Measurements from ENCODE around the gene RGS6.

RGS6 gene

DNA sequence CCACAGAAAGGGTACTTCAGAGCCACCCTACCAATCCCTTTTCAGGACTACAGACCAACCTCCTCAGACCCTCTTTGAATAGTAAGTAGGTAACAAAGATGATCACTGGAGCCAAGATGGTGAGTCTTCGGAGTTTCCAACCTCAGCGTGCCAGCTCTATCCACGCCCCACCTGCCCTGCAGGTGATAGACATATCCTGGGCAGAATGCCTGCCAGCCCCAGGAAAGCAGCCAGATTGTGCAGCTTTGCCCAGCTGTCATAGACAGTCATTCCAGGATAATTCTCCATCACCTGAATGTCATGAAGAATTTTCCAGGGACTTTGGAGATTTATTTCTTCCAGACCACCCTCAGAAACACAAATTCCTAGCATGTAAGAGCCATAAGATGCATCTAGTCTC, 434.4 kb downstream of the RGS6 start:
- H3K9me3 ChIP-seq (ENCODE audit: control insufficient read depth in 1 of 2, low read length in 2 of 2): peaks cover 0 to 5% of the 10 kb centered on the region in 2 donors
- H3K4me3 ChIP-seq (ENCODE audit: low read depth in 1 of 2, low read length in 2 of 2): no peak overlapping the region
- no peak overlapping the region for H3K9ac ChIP-seq (ENCODE audit: low read depth in 1 of 2, low read length in 2 of 2)
- H3K4me1 ChIP-seq (ENCODE audit: control insufficient read depth in 1 of 2, insufficient read depth in 2 of 2, low read length in 2 of 2): no peaks in the 10 kb centered on the region
- no peaks in the 10 kb centered on the region for H3K27me3 ChIP-seq (ENCODE audit: control insufficient read depth in 1 of 2, insufficient read depth in 2 of 2, low read length in 2 of 2)
- no peak overlapping the region for H3K27ac ChIP-seq (ENCODE audit: low read depth, low read length)
- no peaks in the 10 kb centered on the region for H3K36me3 ChIP-seq (ENCODE audit: control insufficient read depth in 1 of 2, insufficient read depth in 2 of 2, low read length in 2 of 2)

DNA sequence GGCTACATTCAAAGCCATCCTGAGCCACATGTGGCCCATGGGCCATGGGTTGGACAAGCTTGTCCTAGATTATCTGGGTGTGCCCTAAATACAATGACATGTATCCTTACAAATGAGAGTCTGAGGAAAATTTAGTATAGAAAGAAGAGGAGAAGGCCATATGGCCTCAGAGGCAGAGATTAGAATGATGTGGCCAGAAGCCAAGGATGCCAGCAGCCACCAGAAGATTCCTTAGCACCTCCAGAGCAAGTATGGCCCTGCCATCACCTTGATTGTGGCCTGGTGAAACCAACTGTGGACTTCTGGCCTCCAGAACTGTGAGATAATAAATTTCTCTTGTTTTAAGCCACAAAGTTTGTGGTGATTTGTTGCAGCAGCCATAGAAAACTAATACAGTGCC, 436.9 kb downstream of the RGS6 start:
- H3K4me3 ChIP-seq (ENCODE audit: low read depth in 1 of 2, low read length in 2 of 2): no peak overlapping the region
- H3K9ac ChIP-seq (ENCODE audit: low read depth in 1 of 2, low read length in 2 of 2): no peak overlapping the region
- no peak overlapping the region for H3K27ac ChIP-seq (ENCODE audit: low read depth, low read length)

GRCh38 chr14:72377016-72377415, 444.8 kb downstream of the RGS6 start:
- H3K4me1 ChIP-seq (ENCODE audit: control insufficient read depth in 1 of 2, insufficient read depth in 2 of 2, low read length in 2 of 2): no peaks in the 10 kb centered on the region
- no peak overlapping the region for H3K4me3 ChIP-seq (ENCODE audit: low read depth in 1 of 2, low read length in 2 of 2)

More for the DNA sequence above, 436.9 kb downstream of the RGS6 start:
- no peaks in the 10 kb centered on the region for H3K27me3 ChIP-seq (ENCODE audit: control insufficient read depth in 1 of 2, insufficient read depth in 2 of 2, low read length in 2 of 2)
- peaks cover 0 to 5% of the 10 kb centered on the region in 2 donors for H3K9me3 ChIP-seq (ENCODE audit: control insufficient read depth in 1 of 2, low read length in 2 of 2)
- H3K4me1 ChIP-seq (ENCODE audit: control insufficient read depth in 1 of 2, insufficient read depth in 2 of 2, low read length in 2 of 2): no peaks in the 10 kb centered on the region
- no peaks in the 10 kb centered on the region for H3K36me3 ChIP-seq (ENCODE audit: control insufficient read depth in 1 of 2, insufficient read depth in 2 of 2, low read length in 2 of 2)

GRCh38 chr14:72380456-72380855, 448.2 kb downstream of the RGS6 start:
- no peak overlapping the region for H3K27ac ChIP-seq (ENCODE audit: low read depth, low read length)
- no peaks in the 10 kb centered on the region for H3K36me3 ChIP-seq (ENCODE audit: control insufficient read depth in 1 of 2, insufficient read depth in 2 of 2, low read length in 2 of 2)
- no peaks in the 10 kb centered on the region for H3K4me1 ChIP-seq (ENCODE audit: control insufficient read depth in 1 of 2, insufficient read depth in 2 of 2, low read length in 2 of 2)
- H3K9me3 ChIP-seq (ENCODE audit: control insufficient read depth in 1 of 2, low read length in 2 of 2): peaks cover 0 to 2% of the 10 kb centered on the region in 2 donors
- no peak overlapping the region for H3K9ac ChIP-seq (ENCODE audit: low read depth in 1 of 2, low read length in 2 of 2)
- no peaks in the 10 kb centered on the region for H3K27me3 ChIP-seq (ENCODE audit: control insufficient read depth in 1 of 2, insufficient read depth in 2 of 2, low read length in 2 of 2)
- H3K4me3 ChIP-seq (ENCODE audit: low read depth in 1 of 2, low read length in 2 of 2): no peak overlapping the region

More at GRCh38 chr14:72377016-72377415, 444.8 kb downstream of the RGS6 start:
- Histone ChIP-seq H3K36me3 (ENCODE audit: control insufficient read depth in 1 of 2, insufficient read depth in 2 of 2, low read length in 2 of 2) (no peaks in the 10 kb centered on the region), H3K9me3 (ENCODE audit: control insufficient read depth in 1 of 2, low read length in 2 of 2) (peaks cover 0 to 5% of the 10 kb centered on the region in 2 donors), H3K9ac (ENCODE audit: low read depth in 1 of 2, low read length in 2 of 2) (no peak overlapping the region), H3K27ac (ENCODE audit: low read depth, low read length) (no peak overlapping the region), H3K27me3 (ENCODE audit: control insufficient read depth in 1 of 2, insufficient read depth in 2 of 2, low read length in 2 of 2) (no peaks in the 10 kb centered on the region)

- H3K27me3 ChIP-seq (ENCODE audit: control insufficient read depth in 1 of 2, insufficient read depth in 2 of 2, low read length in 2 of 2): no peaks in the 10 kb centered on the region
- H3K9ac ChIP-seq (ENCODE audit: low read depth in 1 of 2, low read length in 2 of 2): no peak overlapping the region
These were observed 451.6 kb downstream of the RGS6 start for GRCh38 chr14:72383865-72384264.

GRCh38 chr14:72387726-72388125, 455.5 kb downstream of the RGS6 start:
- Histone ChIP-seq H3K4me3 (ENCODE audit: low read depth in 1 of 2, low read length in 2 of 2) (no peak overlapping the region), H3K4me1 (ENCODE audit: control insufficient read depth in 1 of 2, insufficient read depth in 2 of 2, low read length in 2 of 2) (no peaks in the 10 kb centered on the region)

More at GRCh38 chr14:72383865-72384264, 451.6 kb downstream of the RGS6 start:
- H3K4me3 ChIP-seq (ENCODE audit: low read depth in 1 of 2, low read length in 2 of 2): no peak overlapping the region
- no peak overlapping the region for H3K27ac ChIP-seq (ENCODE audit: low read depth, low read length)
- no peaks in the 10 kb centered on the region for H3K36me3 ChIP-seq (ENCODE audit: control insufficient read depth in 1 of 2, insufficient read depth in 2 of 2, low read length in 2 of 2)
- no peaks in the 10 kb centered on the region for H3K9me3 ChIP-seq (ENCODE audit: control insufficient read depth in 1 of 2, low read length in 2 of 2)
- H3K4me1 ChIP-seq (ENCODE audit: control insufficient read depth in 1 of 2, insufficient read depth in 2 of 2, low read length in 2 of 2): no peaks in the 10 kb centered on the region

GRCh38 chr14:72389200-72389599, 457.0 kb downstream of the RGS6 start:
- Histone ChIP-seq H3K9me3 (ENCODE audit: control insufficient read depth in 1 of 2, low read length in 2 of 2) (peaks cover 0 to 6% of the 10 kb centered on the region in 2 donors), H3K4me3 (ENCODE audit: low read depth in 1 of 2, low read length in 2 of 2) (no peak overlapping the region), H3K9ac (ENCODE audit: low read depth in 1 of 2, low read length in 2 of 2) (no peak overlapping the region), H3K36me3 (ENCODE audit: control insufficient read depth in 1 of 2, insufficient read depth in 2 of 2, low read length in 2 of 2) (no peaks in the 10 kb centered on the region), H3K27me3 (ENCODE audit: control insufficient read depth in 1 of 2, insufficient read depth in 2 of 2, low read length in 2 of 2) (no peaks in the 10 kb centered on the region), H3K4me1 (ENCODE audit: control insufficient read depth in 1 of 2, insufficient read depth in 2 of 2, low read length in 2 of 2) (no peaks in the 10 kb centered on the region), H3K27ac (ENCODE audit: low read depth, low read length) (no peak overlapping the region)

More at GRCh38 chr14:72387726-72388125, 455.5 kb downstream of the RGS6 start:
- Histone ChIP-seq H3K9me3 (ENCODE audit: control insufficient read depth in 1 of 2, low read length in 2 of 2) (no peaks in the 10 kb centered on the region), H3K36me3 (ENCODE audit: control insufficient read depth in 1 of 2, insufficient read depth in 2 of 2, low read length in 2 of 2) (no peaks in the 10 kb centered on the region), H3K9ac (ENCODE audit: low read depth in 1 of 2, low read length in 2 of 2) (no peak overlapping the region), H3K27ac (ENCODE audit: low read depth, low read length) (no peak overlapping the region), H3K27me3 (ENCODE audit: control insufficient read depth in 1 of 2, insufficient read depth in 2 of 2, low read length in 2 of 2) (no peaks in the 10 kb centered on the region)

- Histone ChIP-seq H3K4me1 (ENCODE audit: control insufficient read depth in 1 of 2, insufficient read depth in 2 of 2, low read length in 2 of 2) (no peaks in the 10 kb centered on the region), H3K27ac (ENCODE audit: low read depth, low read length) (no peak overlapping the region), H3K27me3 (ENCODE audit: control insufficient read depth in 1 of 2, insufficient read depth in 2 of 2, low read length in 2 of 2) (no peaks in the 10 kb centered on the region), H3K9me3 (ENCODE audit: control insufficient read depth in 1 of 2, low read length in 2 of 2) (no peaks in the 10 kb centered on the region), H3K36me3 (ENCODE audit: control insufficient read depth in 1 of 2, insufficient read depth in 2 of 2, low read length in 2 of 2) (no peaks in the 10 kb centered on the region), H3K9ac (ENCODE audit: low read depth in 1 of 2, low read length in 2 of 2) (no peak overlapping the region), H3K4me3 (ENCODE audit: low read depth in 1 of 2, low read length in 2 of 2) (no peak overlapping the region)
These were observed 468.9 kb downstream of the RGS6 start for GRCh38 chr14:72401101-72401625.

DNA sequence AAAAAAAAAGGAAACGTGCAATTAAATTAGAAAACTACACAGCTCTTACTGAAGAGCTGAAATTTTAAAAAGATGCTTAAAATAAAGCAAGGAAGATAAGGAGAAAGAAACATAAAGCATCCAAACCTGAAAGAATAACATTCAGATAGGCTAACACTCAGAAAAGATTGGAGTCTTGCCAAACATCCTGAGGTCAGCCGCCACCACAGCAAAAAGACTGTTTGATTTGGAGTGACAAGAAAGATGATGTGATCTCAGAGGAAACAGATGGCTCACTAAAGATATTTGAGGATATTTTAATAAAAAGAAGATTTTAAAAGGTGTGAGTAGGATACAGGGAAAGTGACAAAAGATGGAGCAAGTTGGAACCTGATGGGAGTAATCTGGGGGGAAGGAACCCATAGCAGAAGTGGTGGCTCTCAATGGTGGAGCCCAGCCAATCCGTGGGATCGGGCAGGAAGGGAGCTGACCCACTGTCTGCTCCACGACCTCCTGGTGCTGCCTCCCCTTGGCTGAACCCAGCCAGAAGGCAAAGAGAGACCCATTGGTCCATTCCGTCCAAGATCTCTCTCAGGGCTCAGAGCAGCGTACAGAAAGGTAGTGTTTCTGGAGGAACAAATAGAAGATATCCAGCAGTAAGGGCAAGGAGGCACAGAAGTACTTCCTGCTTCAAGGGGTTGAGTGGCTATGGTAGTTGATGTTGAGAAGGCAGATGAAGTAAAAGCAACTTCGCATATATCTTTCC, 469.6 kb downstream of the RGS6 start:
- H3K9me3 ChIP-seq (ENCODE audit: control insufficient read depth in 1 of 2, low read length in 2 of 2): no peaks in the 10 kb centered on the region
- no peaks in the 10 kb centered on the region for H3K4me1 ChIP-seq (ENCODE audit: control insufficient read depth in 1 of 2, insufficient read depth in 2 of 2, low read length in 2 of 2)
- H3K27ac ChIP-seq (ENCODE audit: low read depth, low read length): no peak overlapping the region
- no peaks in the 10 kb centered on the region for H3K27me3 ChIP-seq (ENCODE audit: control insufficient read depth in 1 of 2, insufficient read depth in 2 of 2, low read length in 2 of 2)
- no peaks in the 10 kb centered on the region for H3K36me3 ChIP-seq (ENCODE audit: control insufficient read depth in 1 of 2, insufficient read depth in 2 of 2, low read length in 2 of 2)
- no peak overlapping the region for H3K9ac ChIP-seq (ENCODE audit: low read depth in 1 of 2, low read length in 2 of 2)
- H3K4me3 ChIP-seq (ENCODE audit: low read depth in 1 of 2, low read length in 2 of 2): no peak overlapping the region

DNA sequence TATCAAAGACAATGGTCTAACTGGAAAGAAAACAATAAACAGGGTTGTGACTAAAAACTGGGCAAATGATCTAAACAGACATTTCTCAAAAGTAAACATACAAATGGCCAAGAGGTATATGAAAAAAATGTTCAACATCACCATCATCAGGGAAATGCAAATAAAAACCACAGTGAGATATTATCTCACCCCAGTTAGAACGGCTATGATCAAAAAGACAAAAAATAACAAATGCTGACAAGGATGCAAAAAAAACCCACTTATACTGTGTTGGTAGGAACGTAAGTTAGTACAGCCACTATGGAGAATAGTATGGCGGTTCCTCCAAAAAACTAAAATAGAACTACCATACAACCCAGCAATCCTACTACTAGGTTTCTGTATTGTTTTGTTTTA, 470.1 kb downstream of the RGS6 start:
- no peaks in the 10 kb centered on the region for H3K36me3 ChIP-seq (ENCODE audit: control insufficient read depth in 1 of 2, insufficient read depth in 2 of 2, low read length in 2 of 2)
- no peak overlapping the region for H3K27ac ChIP-seq (ENCODE audit: low read depth, low read length)
- no peaks in the 10 kb centered on the region for H3K9me3 ChIP-seq (ENCODE audit: control insufficient read depth in 1 of 2, low read length in 2 of 2)
- no peak overlapping the region for H3K4me3 ChIP-seq (ENCODE audit: low read depth in 1 of 2, low read length in 2 of 2)
- no peaks in the 10 kb centered on the region for H3K4me1 ChIP-seq (ENCODE audit: control insufficient read depth in 1 of 2, insufficient read depth in 2 of 2, low read length in 2 of 2)
- no peak overlapping the region for H3K9ac ChIP-seq (ENCODE audit: low read depth in 1 of 2, low read length in 2 of 2)
- H3K27me3 ChIP-seq (ENCODE audit: control insufficient read depth in 1 of 2, insufficient read depth in 2 of 2, low read length in 2 of 2): no peaks in the 10 kb centered on the region

Data from duodenal mucosa (tissue), 2 donors.